Natural killer cell treated with Interleukin-12 subunit alpha and Interleukin-12 subunit beta and Interleukin-15 and Interleukin-18, amount 100 ng/mL, for 72 hours (primary cell): ENCODE data around the gene VSIG1. TPM values are rescaled to one million over a fixed set of nuclear protein-coding genes. Genes with fewer than 3 reads are reported as not detected.

Experiments used
- total RNA-seq, 2 donors: library from RNA; stranded (reverse); gene quantifications; one replicate each; pipeline ENCODE4 v1.2.3, GENCODE V29; 2022

The VSIG1 gene
- total RNA-seq, 2 donors from 2014 or later, result not detected

Other genes with a start within 250 kb of the VSIG1 start
- gene MID2, start 219.2 kb upstream of the VSIG1 start, total RNA-seq, result 1 to 10 TPM in 1 of 2 donors, under 1 TPM in 1; 0.74 to 2.0 TPM
- not detected for gene TEX13B, start 62.7 kb upstream of the VSIG1 start, total RNA-seq
- gene PSMD10, start 46.5 kb downstream of the VSIG1 start, total RNA-seq, result 10 to 100 TPM; 27.7 to 35.3 TPM
- gene ATG4A, start 46.7 kb downstream of the VSIG1 start, total RNA-seq, result 10 to 100 TPM; 12.0 to 17.8 TPM